ENCODE data around the gene PRKCH. TPM values are rescaled to one million over a fixed set of nuclear protein-coding genes. Genes with fewer than 3 reads are reported as not detected.

PRKCH gene
- total and polyA plus RNA-seq, 2 of the 13 experiments (the other 11 are each of a cell fraction or from before 2014, with no cell fraction given): 0.48 to 1.3 TPM

DNA sequence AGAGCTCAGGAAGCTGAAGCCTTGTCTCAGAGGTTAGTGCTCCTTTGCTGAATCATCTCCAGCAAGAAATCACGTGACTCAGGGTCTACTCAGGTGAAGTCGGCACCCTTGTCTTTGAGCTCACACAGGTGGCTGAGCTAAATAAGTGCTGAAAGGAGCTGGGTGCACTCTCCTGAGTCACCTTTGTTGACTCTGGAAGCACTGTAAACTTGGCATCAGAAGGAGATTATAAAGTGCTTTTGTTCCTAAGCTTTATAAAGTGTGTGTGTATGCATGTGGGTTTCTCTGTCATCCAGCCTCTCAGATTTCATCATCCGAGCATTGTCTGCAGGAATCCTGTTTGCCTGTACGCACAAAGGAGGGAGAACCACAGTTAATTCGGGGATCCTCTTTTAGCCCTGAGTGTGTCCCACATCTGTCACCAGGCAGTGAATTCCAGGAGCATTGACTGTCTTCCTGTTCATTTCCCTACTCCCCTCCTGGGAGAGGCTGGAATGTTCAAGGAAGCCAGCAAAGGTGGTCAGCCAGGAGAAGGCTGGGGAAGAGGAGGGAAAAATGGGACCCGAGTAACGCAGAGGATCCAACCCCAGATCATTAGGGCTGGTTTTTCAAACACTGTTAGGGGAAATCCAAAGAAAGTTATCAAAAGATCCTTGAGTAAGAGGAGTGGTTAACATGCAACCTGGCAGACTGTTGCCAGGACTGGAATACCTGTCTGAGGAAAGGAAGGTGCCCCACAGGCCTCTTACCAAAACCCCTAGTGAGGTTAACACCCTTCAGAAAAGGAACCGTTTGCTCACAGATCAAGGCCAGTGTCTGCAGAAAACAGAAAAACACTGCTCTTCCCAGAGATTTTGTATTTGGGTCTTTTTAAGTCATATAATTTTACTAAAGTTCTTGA is 216.4 kb downstream of the PRKCH start (continued):
- no peak for TF ChIP-seq ZNF839 (CRISPR knock-in tag; IDR thresholded peaks at IDR 0.05; ENCODE audit: borderline replicate concordance)
- TF ChIP-seq ZNF879 (CRISPR knock-in tag; IDR thresholded peaks at IDR 0.05): no peak
- TF ChIP-seq, protein P1, sequence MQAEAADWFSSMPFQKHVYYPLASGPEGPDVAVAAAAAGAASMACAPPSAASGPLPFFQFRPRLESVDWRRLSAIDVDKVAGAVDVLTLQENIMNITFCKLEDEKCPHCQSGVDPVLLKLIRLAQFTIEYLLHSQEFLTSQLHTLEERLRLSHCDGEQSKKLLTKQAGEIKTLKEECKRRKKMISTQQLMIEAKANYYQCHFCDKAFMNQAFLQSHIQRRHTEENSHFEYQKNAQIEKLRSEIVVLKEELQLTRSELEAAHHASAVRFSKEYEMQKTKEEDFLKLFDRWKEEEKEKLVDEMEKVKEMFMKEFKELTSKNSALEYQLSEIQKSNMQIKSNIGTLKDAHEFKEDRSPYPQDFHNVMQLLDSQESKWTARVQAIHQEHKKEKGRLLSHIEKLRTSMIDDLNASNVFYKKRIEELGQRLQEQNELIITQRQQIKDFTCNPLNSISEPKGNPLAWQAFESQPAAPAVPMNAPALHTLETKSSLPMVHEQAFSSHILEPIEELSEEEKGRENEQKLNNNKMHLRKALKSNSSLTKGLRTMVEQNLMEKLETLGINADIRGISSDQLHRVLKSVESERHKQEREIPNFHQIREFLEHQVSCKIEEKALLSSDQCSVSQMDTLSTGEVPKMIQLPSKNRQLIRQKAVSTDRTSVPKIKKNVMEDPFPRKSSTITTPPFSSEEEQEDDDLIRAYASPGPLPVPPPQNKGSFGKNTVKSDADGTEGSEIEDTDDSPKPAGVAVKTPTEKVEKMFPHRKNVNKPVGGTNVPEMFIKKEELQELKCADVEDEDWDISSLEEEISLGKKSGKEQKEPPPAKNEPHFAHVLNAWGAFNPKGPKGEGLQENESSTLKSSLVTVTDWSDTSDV (CRISPR knock-in tag; IDR thresholded peaks at IDR 0.05): no peak
- TF ChIP-seq RFX1 (IDR thresholded peaks at IDR 0.05): no peak
- peak; percentile 65; the same call in 1 of the 2 replicates for TF ChIP-seq KDM2A (CRISPR knock-in tag; IDR thresholded peaks at IDR 0.05; ENCODE audit: borderline replicate concordance, low read depth)
- no peak for TF ChIP-seq ZBTB8A (CRISPR knock-in tag; IDR thresholded peaks at IDR 0.05; ENCODE audit: borderline replicate concordance, low read depth)
- no peak for TF ChIP-seq FOXC1 (CRISPR knock-in tag; IDR thresholded peaks at IDR 0.05; ENCODE audit: borderline replicate concordance)
- TF ChIP-seq, protein P2, sequence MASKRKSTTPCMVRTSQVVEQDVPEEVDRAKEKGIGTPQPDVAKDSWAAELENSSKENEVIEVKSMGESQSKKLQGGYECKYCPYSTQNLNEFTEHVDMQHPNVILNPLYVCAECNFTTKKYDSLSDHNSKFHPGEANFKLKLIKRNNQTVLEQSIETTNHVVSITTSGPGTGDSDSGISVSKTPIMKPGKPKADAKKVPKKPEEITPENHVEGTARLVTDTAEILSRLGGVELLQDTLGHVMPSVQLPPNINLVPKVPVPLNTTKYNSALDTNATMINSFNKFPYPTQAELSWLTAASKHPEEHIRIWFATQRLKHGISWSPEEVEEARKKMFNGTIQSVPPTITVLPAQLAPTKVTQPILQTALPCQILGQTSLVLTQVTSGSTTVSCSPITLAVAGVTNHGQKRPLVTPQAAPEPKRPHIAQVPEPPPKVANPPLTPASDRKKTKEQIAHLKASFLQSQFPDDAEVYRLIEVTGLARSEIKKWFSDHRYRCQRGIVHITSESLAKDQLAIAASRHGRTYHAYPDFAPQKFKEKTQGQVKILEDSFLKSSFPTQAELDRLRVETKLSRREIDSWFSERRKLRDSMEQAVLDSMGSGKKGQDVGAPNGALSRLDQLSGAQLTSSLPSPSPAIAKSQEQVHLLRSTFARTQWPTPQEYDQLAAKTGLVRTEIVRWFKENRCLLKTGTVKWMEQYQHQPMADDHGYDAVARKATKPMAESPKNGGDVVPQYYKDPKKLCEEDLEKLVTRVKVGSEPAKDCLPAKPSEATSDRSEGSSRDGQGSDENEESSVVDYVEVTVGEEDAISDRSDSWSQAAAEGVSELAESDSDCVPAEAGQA (IDR thresholded peaks at IDR 0.05; ENCODE audit: low read depth): 0 out of 2 replicates have a peak, but pooled peaks have one; percentile 67
- TF ChIP-seq, protein P2 (CRISPR knock-in tag; IDR thresholded peaks at IDR 0.05; ENCODE audit: borderline replicate concordance): no peak
- no peak for TF ChIP-seq CBX1 (IDR thresholded peaks at IDR 0.05; ENCODE audit: low read depth)
- no peak for TF ChIP-seq ZNF672 (CRISPR knock-in tag; IDR thresholded peaks at IDR 0.05)
- TF ChIP-seq, protein P3, sequence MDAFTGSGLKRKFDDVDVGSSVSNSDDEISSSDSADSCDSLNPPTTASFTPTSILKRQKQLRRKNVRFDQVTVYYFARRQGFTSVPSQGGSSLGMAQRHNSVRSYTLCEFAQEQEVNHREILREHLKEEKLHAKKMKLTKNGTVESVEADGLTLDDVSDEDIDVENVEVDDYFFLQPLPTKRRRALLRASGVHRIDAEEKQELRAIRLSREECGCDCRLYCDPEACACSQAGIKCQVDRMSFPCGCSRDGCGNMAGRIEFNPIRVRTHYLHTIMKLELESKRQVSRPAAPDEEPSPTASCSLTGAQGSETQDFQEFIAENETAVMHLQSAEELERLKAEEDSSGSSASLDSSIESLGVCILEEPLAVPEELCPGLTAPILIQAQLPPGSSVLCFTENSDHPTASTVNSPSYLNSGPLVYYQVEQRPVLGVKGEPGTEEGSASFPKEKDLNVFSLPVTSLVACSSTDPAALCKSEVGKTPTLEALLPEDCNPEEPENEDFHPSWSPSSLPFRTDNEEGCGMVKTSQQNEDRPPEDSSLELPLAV (CRISPR knock-in tag; conservative IDR thresholded peaks at IDR 0.05; ENCODE audit: low read depth): no peak
- no peak for TF ChIP-seq AGO2 (optimal IDR thresholded peaks at IDR 0.05; ENCODE audit: low read depth, low read length)
- no peak for TF ChIP-seq GABPA (IDR thresholded peaks at IDR 0.05; ENCODE audit: low read depth, low read length)
- TF ChIP-seq GABPA (CRISPR knock-in tag; IDR thresholded peaks at IDR 0.05; ENCODE audit: low read depth): 0 out of 2 replicates have a peak, but pooled peaks have one; percentile 34
- no peak for TF ChIP-seq SMYD3 (CRISPR knock-in tag; IDR thresholded peaks at IDR 0.05)
- no peak for TF ChIP-seq ZNF703 (CRISPR knock-in tag; IDR thresholded peaks at IDR 0.05; ENCODE audit: borderline replicate concordance)
- TF ChIP-seq ZNF337 (CRISPR knock-in tag; IDR thresholded peaks at IDR 0.05; ENCODE audit: borderline replicate concordance, low read depth): no peak
- no peak for TF ChIP-seq AKAP8 (CRISPR knock-in tag; IDR thresholded peaks at IDR 0.05)
- no peak for TF ChIP-seq ZNF605 (CRISPR knock-in tag; IDR thresholded peaks at IDR 0.05)
